GM12873 (cell line): ENCODE data around the gene SELENOV.

Source experiments
- TF ChIP-seq, protein P1 (sequence below): IDR thresholded peaks from 2 replicates; pipeline ENCODE4 v1.5.1; 2012; ENCODE audit warnings: low read depth, mild to moderate bottlenecking, moderate library complexity, low read length, control low read depth; ENCODE audit not compliant: insufficient read depth; ENCODE audit errors: missing control alignments

Gene SELENOV

DNA sequence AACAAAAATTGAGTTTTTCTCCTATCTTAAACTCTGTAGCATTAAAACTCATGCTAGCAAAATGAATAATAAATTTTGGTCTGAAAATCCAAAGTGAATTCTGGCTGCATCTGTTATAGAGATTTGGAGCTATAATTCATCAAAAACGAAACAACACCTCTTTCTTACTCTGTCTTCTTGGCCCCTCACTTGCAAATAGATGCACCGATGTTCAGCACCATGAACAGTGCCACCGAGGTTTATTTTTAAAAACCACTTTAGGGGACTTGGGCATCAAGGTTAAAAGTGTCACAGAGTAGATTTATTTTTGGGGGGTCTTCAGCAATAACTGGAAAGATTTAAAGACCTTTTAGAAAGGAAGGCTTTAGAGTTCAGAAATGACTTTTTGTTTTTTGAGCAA is 51.1 kb downstream of the SELENOV start:
- TF ChIP-seq, protein P1, sequence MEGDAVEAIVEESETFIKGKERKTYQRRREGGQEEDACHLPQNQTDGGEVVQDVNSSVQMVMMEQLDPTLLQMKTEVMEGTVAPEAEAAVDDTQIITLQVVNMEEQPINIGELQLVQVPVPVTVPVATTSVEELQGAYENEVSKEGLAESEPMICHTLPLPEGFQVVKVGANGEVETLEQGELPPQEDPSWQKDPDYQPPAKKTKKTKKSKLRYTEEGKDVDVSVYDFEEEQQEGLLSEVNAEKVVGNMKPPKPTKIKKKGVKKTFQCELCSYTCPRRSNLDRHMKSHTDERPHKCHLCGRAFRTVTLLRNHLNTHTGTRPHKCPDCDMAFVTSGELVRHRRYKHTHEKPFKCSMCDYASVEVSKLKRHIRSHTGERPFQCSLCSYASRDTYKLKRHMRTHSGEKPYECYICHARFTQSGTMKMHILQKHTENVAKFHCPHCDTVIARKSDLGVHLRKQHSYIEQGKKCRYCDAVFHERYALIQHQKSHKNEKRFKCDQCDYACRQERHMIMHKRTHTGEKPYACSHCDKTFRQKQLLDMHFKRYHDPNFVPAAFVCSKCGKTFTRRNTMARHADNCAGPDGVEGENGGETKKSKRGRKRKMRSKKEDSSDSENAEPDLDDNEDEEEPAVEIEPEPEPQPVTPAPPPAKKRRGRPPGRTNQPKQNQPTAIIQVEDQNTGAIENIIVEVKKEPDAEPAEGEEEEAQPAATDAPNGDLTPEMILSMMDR = no peak

DNA sequence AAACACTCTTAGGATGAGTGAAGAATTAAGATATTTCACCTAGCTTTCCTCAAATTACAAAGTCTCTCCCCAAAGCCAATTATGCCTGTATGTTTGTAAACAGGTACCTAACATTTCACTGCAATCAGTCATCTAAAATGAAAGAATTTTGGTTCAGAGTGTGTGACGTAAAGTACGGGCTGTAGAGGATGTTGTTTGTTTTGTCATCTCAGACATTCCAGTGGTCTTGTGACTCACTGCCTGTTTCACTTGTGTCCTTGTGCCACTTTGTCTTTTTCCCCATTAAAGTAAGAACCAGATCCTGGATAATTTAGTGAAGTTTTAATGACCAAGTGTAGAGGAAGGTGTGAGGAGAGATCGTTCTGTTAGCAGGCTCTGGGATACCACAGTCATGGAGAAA is 53.7 kb downstream of the SELENOV start:
- TF ChIP-seq, protein P1 = no peak
